PC-3 (cell line): ENCODE results near the gene GAD1. TPM values are rescaled to one million over a fixed set of nuclear protein-coding genes. Genes with fewer than 3 reads are reported as not detected.

ENCODE experiments used
- ATAC-seq: fragments of 200-7000 bp; cut with Tn5 transposase; 2 replicates; pipeline ENCODE4 v1.9.1; 2020; ENCODE audit warnings: mild to moderate bottlenecking, moderate library complexity
- BruUV-seq: library from RNA; stranded (reverse); fragments of 400-500 nt; replicated peaks from 2 replicates; lab custom pipeline; 2021; lab: Mats Ljungman, UMichigan
- CTCF ChIA-PET: fragments of 300-600 bp; sonication (Branson Sonifier 250); formaldehyde crosslinking; loops from one replicate; lab custom pipeline; 2022; ENCODE audit warnings: antibody characterized with exemption; lab: Charles Lee
- POLR2A ChIA-PET: fragments of 300-600 bp; sonication (Branson Sonifier 250); formaldehyde crosslinking; loops from one replicate; lab custom pipeline; 2022; ENCODE audit warnings: antibody characterized with exemption; ENCODE audit not compliant: unreplicated experiment; lab: Charles Lee
- DNase-seq: peaks from one replicate; pipeline ENCODE4 v3.0.0-alpha.2; 2015
- H2AFZ ChIP-seq: fragments of 300-600 bp; sonication (generic); 2 replicates; pipeline ENCODE4 v1.6.0; 2016; ENCODE audit warnings: antibody characterized with exemption, low read length
- H3F3A ChIP-seq: fragments of 300-600 bp; sonication (generic); one replicate; pipeline ENCODE4 v1.6.0; 2017; ENCODE audit warnings: antibody characterized with exemption, low read length, control low read depth, mild to moderate bottlenecking; ENCODE audit not compliant: unreplicated experiment
- H3K27ac ChIP-seq: fragments of 300-600 bp; sonication (generic); 2 replicates; pipeline ENCODE4 v1.5.1; 2016; ENCODE audit warnings: mild to moderate bottlenecking, low read length
- H3K27me3 ChIP-seq: fragments of 300-600 bp; sonication (generic); 2 replicates; pipeline ENCODE4 v1.6.1; 2016; ENCODE audit warnings: low read length, mixed read lengths
- H3K36me3 ChIP-seq: fragments of 300-600 bp; sonication (generic); 2 replicates; pipeline ENCODE4 v1.6.1; 2016; ENCODE audit warnings: low read depth, mixed run types, low read length, mixed read lengths
- H3K4me1 ChIP-seq: fragments of 300-600 bp; sonication (generic); 2 replicates; pipeline ENCODE4 v1.5.1; 2016; ENCODE audit warnings: low read length; ENCODE audit not compliant: insufficient read depth
- H3K4me2 ChIP-seq: fragments of 300-600 bp; sonication (generic); 2 replicates; pipeline ENCODE4 v1.6.0; 2016; ENCODE audit warnings: low read length
- H3K4me3 ChIP-seq: fragments of 300-600 bp; sonication (generic); 2 replicates; pipeline ENCODE4 v1.5.1; 2016; ENCODE audit warnings: mild to moderate bottlenecking, low read length, mixed read lengths
- H3K79me2 ChIP-seq: fragments of 300-600 bp; sonication (generic); 2 replicates; pipeline ENCODE4 v1.6.1; 2017; ENCODE audit warnings: low read length, mixed read lengths
- H3K9ac ChIP-seq: fragments of 300-600 bp; sonication (generic); 2 replicates; pipeline ENCODE4 v1.6.0; 2016; ENCODE audit warnings: mild to moderate bottlenecking, low read length
- H3K9me2 ChIP-seq: fragments of 300-600 bp; sonication (generic); replicated peaks from 2 replicates; pipeline ENCODE4 v1.6.1; 2016; ENCODE audit warnings: mixed run types, low read length, mixed read lengths
- H3K9me3 ChIP-seq: fragments of 300-600 bp; sonication (generic); 2 replicates; pipeline ENCODE4 v1.6.1; 2016; ENCODE audit warnings: low read length, mixed read lengths
- H4K20me1 ChIP-seq: fragments of 300-600 bp; sonication (generic); 2 replicates; pipeline ENCODE4 v1.6.1; 2016; ENCODE audit warnings: low read length, mixed read lengths
- EZH2 ChIP-seq: fragments of 300-600 bp; sonication (generic); IDR thresholded peaks from one replicate; pipeline ENCODE4 v1.6.1; 2017; ENCODE audit warnings: antibody characterized with exemption, mild to moderate bottlenecking, low read length; ENCODE audit not compliant: unreplicated experiment
- EZH2phosphoT487 ChIP-seq: fragments of 300-600 bp; sonication (generic); IDR thresholded peaks from 2 replicates; pipeline ENCODE4 v1.6.1; 2018; ENCODE audit warnings: mild to moderate bottlenecking, antibody characterized with exemption, low read length, borderline replicate concordance
- intact Hi-C: fragments of 100-400 bp; cut with micrococcal nuclease; formaldehyde crosslinking; loops from 2 replicates; pipeline ENCODE4 v1.9.0; 2023
- total RNA-seq: library from RNA; depleted of rRNA; stranded (reverse); fragments of >200 nt; gene quantifications from 2 replicates; pipeline ENCODE4 v1.2.3, GENCODE V29; 2014
- TF ChIP-seq, protein P1 (sequence below): fragments of 300-600 bp; sonication (generic); conservative IDR thresholded peaks from 2 replicates; pipeline ENCODE4 v1.5.1; 2017; ENCODE audit warnings: antibody characterized with exemption, low read depth, mild to moderate bottlenecking, low read length

The GAD1 gene
- total RNA-seq, 1 experiment from 2014 or later: 10.6 TPM

DNA sequence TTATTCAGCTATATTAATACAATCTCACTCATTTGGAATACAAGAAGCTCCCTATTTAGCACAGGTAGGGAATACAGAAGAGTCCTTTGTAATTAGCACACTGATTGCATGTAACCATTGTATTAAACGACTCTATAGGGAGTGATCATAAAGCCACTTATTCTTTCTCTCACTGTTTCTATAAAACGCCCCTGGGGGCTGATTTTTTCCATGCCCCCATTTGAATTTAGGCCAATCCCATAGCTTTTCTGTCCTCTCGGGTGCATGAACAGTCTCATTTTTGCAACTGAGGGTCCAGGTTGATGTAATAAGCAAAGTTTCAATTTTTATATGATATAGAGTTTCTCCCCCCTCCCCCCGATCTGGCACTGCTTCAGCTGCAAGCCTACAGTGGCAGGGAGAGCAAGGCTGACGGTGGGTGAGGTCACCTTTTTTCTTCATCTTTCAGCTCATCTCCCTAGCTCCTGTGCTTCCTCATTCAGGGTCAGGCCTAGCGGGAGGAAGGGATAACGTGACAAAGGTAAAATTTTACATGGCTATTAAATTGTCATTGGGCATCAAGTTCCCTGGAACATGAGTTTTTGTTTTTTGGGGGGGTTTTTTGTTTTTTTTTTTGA lies 45.7 kb downstream of the GAD1 start:
- DNase-seq (no peak), ATAC-seq (no peak)
- no peaks in the 10 kb centered on the region for H3K4me1 ChIP-seq
- H3K27me3 ChIP-seq: no peaks in the 10 kb centered on the region
- no peak overlapping the region for H3K9ac ChIP-seq
- no peak overlapping the region for H3K4me3 ChIP-seq
- no peaks in the 10 kb centered on the region for H4K20me1 ChIP-seq
- no TSS peak for BruUV-seq
- intact Hi-C loops: no loop called here
- no peak for TF ChIP-seq EZH2phosphoT487
- TF ChIP-seq, protein P1, sequence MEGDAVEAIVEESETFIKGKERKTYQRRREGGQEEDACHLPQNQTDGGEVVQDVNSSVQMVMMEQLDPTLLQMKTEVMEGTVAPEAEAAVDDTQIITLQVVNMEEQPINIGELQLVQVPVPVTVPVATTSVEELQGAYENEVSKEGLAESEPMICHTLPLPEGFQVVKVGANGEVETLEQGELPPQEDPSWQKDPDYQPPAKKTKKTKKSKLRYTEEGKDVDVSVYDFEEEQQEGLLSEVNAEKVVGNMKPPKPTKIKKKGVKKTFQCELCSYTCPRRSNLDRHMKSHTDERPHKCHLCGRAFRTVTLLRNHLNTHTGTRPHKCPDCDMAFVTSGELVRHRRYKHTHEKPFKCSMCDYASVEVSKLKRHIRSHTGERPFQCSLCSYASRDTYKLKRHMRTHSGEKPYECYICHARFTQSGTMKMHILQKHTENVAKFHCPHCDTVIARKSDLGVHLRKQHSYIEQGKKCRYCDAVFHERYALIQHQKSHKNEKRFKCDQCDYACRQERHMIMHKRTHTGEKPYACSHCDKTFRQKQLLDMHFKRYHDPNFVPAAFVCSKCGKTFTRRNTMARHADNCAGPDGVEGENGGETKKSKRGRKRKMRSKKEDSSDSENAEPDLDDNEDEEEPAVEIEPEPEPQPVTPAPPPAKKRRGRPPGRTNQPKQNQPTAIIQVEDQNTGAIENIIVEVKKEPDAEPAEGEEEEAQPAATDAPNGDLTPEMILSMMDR: no peak
- no peak for TF ChIP-seq EZH2
- H3K9me3 ChIP-seq: no peaks in the 10 kb centered on the region
- H3K27ac ChIP-seq: no peak overlapping the region
- H3K4me2 ChIP-seq: no peak overlapping the region
- H2AFZ ChIP-seq: no peak overlapping the region
- no peaks in the 10 kb centered on the region for H3K9me2 ChIP-seq
- H3F3A ChIP-seq: no peaks in the 10 kb centered on the region
- H3K79me2 ChIP-seq: no peaks in the 10 kb centered on the region
- CTCF ChIA-PET: interaction anchor here (0.7 kb wide), 1 partner anchor 11 kb away, joined by 9 read pairs; no protein-coding TSS in a partner anchor
- H3K36me3 ChIP-seq: no peaks in the 10 kb centered on the region
- POLR2A ChIA-PET: no interaction called here

GRCh38 chr2:170863087-170863486 lies 46.4 kb downstream of the GAD1 start:
- no peak for DNase-seq
- ChIA-PET CTCF (no interaction called here), POLR2A (no interaction called here)
- H3K9me3 ChIP-seq: no peaks in the 10 kb centered on the region
- H3F3A ChIP-seq: no peaks in the 10 kb centered on the region
- TF ChIP-seq, protein P1: no peak
- TF ChIP-seq EZH2phosphoT487: no peak
- no peak for TF ChIP-seq EZH2
- H3K9ac ChIP-seq: no peak overlapping the region
- no peak overlapping the region for H3K4me2 ChIP-seq
- H3K4me3 ChIP-seq: no peak overlapping the region
- no peak overlapping the region for H3K27ac ChIP-seq
- no peak overlapping the region for H2AFZ ChIP-seq
- H3K36me3 ChIP-seq: no peaks in the 10 kb centered on the region
- intact Hi-C loops: no loop called here
- ATAC-seq: no peak
- BruUV-seq: no TSS peak
- no peaks in the 10 kb centered on the region for H3K4me1 ChIP-seq
- H3K79me2 ChIP-seq: no peaks in the 10 kb centered on the region
- H3K9me2 ChIP-seq: no peaks in the 10 kb centered on the region
- no peaks in the 10 kb centered on the region for H3K27me3 ChIP-seq
- no peaks in the 10 kb centered on the region for H4K20me1 ChIP-seq

DNA sequence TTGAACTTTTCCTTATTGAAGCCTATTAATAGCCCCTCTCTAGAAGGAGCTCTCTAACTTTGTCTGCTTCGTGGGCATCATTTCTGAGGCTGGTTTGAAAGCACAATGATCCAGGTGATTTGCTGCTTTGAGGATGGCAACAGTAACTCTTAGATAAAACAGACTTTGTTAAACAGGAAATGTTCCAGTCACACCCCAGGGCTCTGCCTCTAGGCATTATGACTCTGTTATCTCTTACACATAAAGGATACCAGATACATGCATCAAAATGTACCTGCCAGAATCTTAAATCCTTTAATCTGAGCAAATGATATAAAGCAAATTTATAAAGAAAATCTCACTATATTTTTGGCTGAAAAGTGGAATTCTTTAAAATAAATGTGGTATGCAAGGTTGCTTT lies 52.3 kb downstream of the GAD1 start:
- Histone ChIP-seq H3K36me3 (no peaks in the 10 kb centered on the region), H3K79me2 (no peaks in the 10 kb centered on the region), H3K27ac (no peak overlapping the region), H3K4me1 (peaks cover 3% of the 10 kb centered on the region; the same call in 1 of the 2 replicates), H3K9ac (no peak overlapping the region), H2AFZ (no peak overlapping the region), H3F3A (no peaks in the 10 kb centered on the region), H4K20me1 (no peaks in the 10 kb centered on the region), H3K4me3 (no peak overlapping the region), H3K27me3 (no peaks in the 10 kb centered on the region), H3K9me2 (no peaks in the 10 kb centered on the region), H3K4me2 (no peak overlapping the region), H3K9me3 (no peaks in the 10 kb centered on the region)
- no TSS peak for BruUV-seq
- TF ChIP-seq, protein P1: no peak
- no peak for TF ChIP-seq EZH2phosphoT487
- no peak for TF ChIP-seq EZH2
- ATAC-seq (no peak), DNase-seq (peak; percentile 10)
- ChIA-PET CTCF (interaction anchor here (0.6 kb wide), 1 partner anchor 52 kb away, joined by 3 read pairs; the partner anchor contains the start of gene GAD1), POLR2A (no interaction called here)
- intact Hi-C loops: no loop called here
